Adipocyte (in vitro differentiated cells): ENCODE measurements around the gene GNB5.
A peak's percentile ranks its signal among the peaks of the same experiment; 100 is the strongest.

Experiments used
- DNase-seq: peaks from one replicate; pipeline ENCODE4 v3.0.0-alpha.2; 2015; ENCODE audit warnings: low read depth
- H3K27me3 ChIP-seq: replicated peaks from 2 replicates; pipeline ENCODE4 v1.7.0; 2013; ENCODE audit warnings: mild to moderate bottlenecking, low read length, moderate library complexity; ENCODE audit not compliant: control insufficient read depth, insufficient read depth
- H3K36me3 ChIP-seq: 2 replicates; pipeline ENCODE4 v1.7.0; 2013; ENCODE audit warnings: low read length, mild to moderate bottlenecking, moderate library complexity; ENCODE audit not compliant: control insufficient read depth, insufficient read depth, severe bottlenecking
- H3K4me1 ChIP-seq: 2 replicates; pipeline ENCODE4 v1.7.0; 2013; ENCODE audit warnings: mild to moderate bottlenecking, low read length, moderate library complexity; ENCODE audit not compliant: control insufficient read depth, insufficient read depth
- H3K4me3 ChIP-seq: 2 replicates; pipeline ENCODE4 v1.7.0; 2013; ENCODE audit warnings: mild to moderate bottlenecking, low read length, moderate library complexity
- H3K9ac ChIP-seq: 2 replicates; pipeline ENCODE4 v1.7.0; 2013; ENCODE audit warnings: mild to moderate bottlenecking, low read length, moderate library complexity
- H3K9me3 ChIP-seq: 2 replicates; pipeline ENCODE4 v1.7.0; 2013; ENCODE audit warnings: mild to moderate bottlenecking, low read length, moderate library complexity; ENCODE audit not compliant: control insufficient read depth

Gene GNB5

GRCh38 chr15:52225230-52225629 is 34.0 kb upstream of the GNB5 start:
- no peaks in the 10 kb centered on the region for H3K9me3 ChIP-seq
- DNase-seq: no peak
- H3K4me1 ChIP-seq: no peaks in the 10 kb centered on the region
- no peak overlapping the region for H3K9ac ChIP-seq
- no peaks in the 10 kb centered on the region for H3K36me3 ChIP-seq
- H3K27me3 ChIP-seq: no peaks in the 10 kb centered on the region
- H3K4me3 ChIP-seq: no peak overlapping the region

GRCh38 chr15:52224211-52224610 is 33.0 kb upstream of the GNB5 start:
- Histone ChIP-seq H3K4me1 (no peaks in the 10 kb centered on the region), H3K9me3 (no peaks in the 10 kb centered on the region), H3K4me3 (no peak overlapping the region), H3K36me3 (no peaks in the 10 kb centered on the region), H3K9ac (no peak overlapping the region), H3K27me3 (no peaks in the 10 kb centered on the region)
- no peak for DNase-seq

GRCh38 chr15:52221730-52222129 is 30.5 kb upstream of the GNB5 start:
- H3K9me3 ChIP-seq: no peaks in the 10 kb centered on the region
- DNase-seq: no peak
- H3K4me1 ChIP-seq: no peaks in the 10 kb centered on the region
- no peak overlapping the region for H3K9ac ChIP-seq
- H3K36me3 ChIP-seq: no peaks in the 10 kb centered on the region
- H3K4me3 ChIP-seq: no peak overlapping the region
- H3K27me3 ChIP-seq: no peaks in the 10 kb centered on the region

GRCh38 chr15:52220937-52221660 is 29.9 kb upstream of the GNB5 start:
- Histone ChIP-seq H3K9ac (no peak overlapping the region), H3K9me3 (no peaks in the 10 kb centered on the region), H3K4me1 (no peaks in the 10 kb centered on the region), H3K4me3 (no peak overlapping the region), H3K27me3 (no peaks in the 10 kb centered on the region), H3K36me3 (no peaks in the 10 kb centered on the region)
- DNase-seq: no peak

GRCh38 chr15:52220251-52220650 is 29.1 kb upstream of the GNB5 start:
- no peaks in the 10 kb centered on the region for H3K9me3 ChIP-seq
- no peaks in the 10 kb centered on the region for H3K4me1 ChIP-seq
- DNase-seq: no peak
- no peaks in the 10 kb centered on the region for H3K36me3 ChIP-seq
- H3K9ac ChIP-seq: no peak overlapping the region
- H3K27me3 ChIP-seq: no peaks in the 10 kb centered on the region
- H3K4me3 ChIP-seq: no peak overlapping the region

- no peak for DNase-seq
Measured at GRCh38 chr15:52218816-52219215, 27.6 kb upstream of the GNB5 start.

GRCh38 chr15:52218371-52218770 is 27.2 kb upstream of the GNB5 start:
- H3K36me3 ChIP-seq: no peaks in the 10 kb centered on the region
- no peaks in the 10 kb centered on the region for H3K9me3 ChIP-seq
- no peak overlapping the region for H3K4me3 ChIP-seq
- no peak overlapping the region for H3K9ac ChIP-seq
- H3K4me1 ChIP-seq: no peaks in the 10 kb centered on the region
- no peak for DNase-seq
- H3K27me3 ChIP-seq: no peaks in the 10 kb centered on the region

More at GRCh38 chr15:52218816-52219215, 27.6 kb upstream of the GNB5 start:
- Histone ChIP-seq H3K27me3 (no peaks in the 10 kb centered on the region), H3K9ac (no peak overlapping the region), H3K9me3 (no peaks in the 10 kb centered on the region), H3K4me3 (no peak overlapping the region), H3K36me3 (no peaks in the 10 kb centered on the region), H3K4me1 (no peaks in the 10 kb centered on the region)

- no peak overlapping the region for H3K9ac ChIP-seq
- no peaks in the 10 kb centered on the region for H3K4me1 ChIP-seq
- DNase-seq: no peak
- no peaks in the 10 kb centered on the region for H3K27me3 ChIP-seq
- H3K36me3 ChIP-seq: no peaks in the 10 kb centered on the region
- no peak overlapping the region for H3K4me3 ChIP-seq
- H3K9me3 ChIP-seq: no peaks in the 10 kb centered on the region
Measured at GRCh38 chr15:52217186-52217585, 26.0 kb upstream of the GNB5 start.

GRCh38 chr15:52214553-52214952 is 23.4 kb upstream of the GNB5 start:
- Histone ChIP-seq H3K27me3 (no peaks in the 10 kb centered on the region), H3K4me3 (no peak overlapping the region), H3K9ac (no peak overlapping the region), H3K4me1 (no peaks in the 10 kb centered on the region), H3K36me3 (no peaks in the 10 kb centered on the region), H3K9me3 (no peaks in the 10 kb centered on the region)
- DNase-seq: no peak

- Histone ChIP-seq H3K9me3 (no peaks in the 10 kb centered on the region), H3K4me3 (no peak overlapping the region), H3K9ac (no peak overlapping the region)
Measured at GRCh38 chr15:52213206-52213605, 22.0 kb upstream of the GNB5 start.

GRCh38 chr15:52208306-52208946 is 17.2 kb upstream of the GNB5 start:
- no peak overlapping the region for H3K4me3 ChIP-seq
- H3K27me3 ChIP-seq: no peaks in the 10 kb centered on the region
- DNase-seq: peak; percentile 51
- H3K9ac ChIP-seq: no peak overlapping the region
- no peaks in the 10 kb centered on the region for H3K36me3 ChIP-seq
- no peaks in the 10 kb centered on the region for H3K9me3 ChIP-seq
- H3K4me1 ChIP-seq: no peaks in the 10 kb centered on the region

More at GRCh38 chr15:52213206-52213605, 22.0 kb upstream of the GNB5 start:
- no peaks in the 10 kb centered on the region for H3K36me3 ChIP-seq
- H3K27me3 ChIP-seq: no peaks in the 10 kb centered on the region
- no peak for DNase-seq
- no peaks in the 10 kb centered on the region for H3K4me1 ChIP-seq
